Parathyroid adenoma (tissue), 2 donors: ENCODE measurements around the gene S100A13.

Source experiments
- H2AFZ ChIP-seq: fragments of 300-600 bp; sonication (generic); one replicate; pipeline ENCODE4 v1.7.0; 2017; ENCODE audit warnings: antibody characterized with exemption, mild to moderate bottlenecking
- H3K27ac ChIP-seq: fragments of 300-600 bp; sonication (generic); one replicate; pipeline ENCODE4 v1.7.0; 2017
- H3K27me3 ChIP-seq: fragments of 300-600 bp; sonication (generic); one replicate; pipeline ENCODE4 v1.7.0; 2017; ENCODE audit warnings: low read length; ENCODE audit not compliant: control insufficient read depth, insufficient read depth
- H3K36me3 ChIP-seq: fragments of 300-600 bp; sonication (generic); one replicate; pipeline ENCODE4 v1.7.0; 2017; ENCODE audit warnings: low read length; ENCODE audit not compliant: control insufficient read depth, insufficient read depth
- H3K4me1 ChIP-seq: fragments of 300-600 bp; sonication (generic); one replicate; pipeline ENCODE4 v1.7.0; 2017; ENCODE audit warnings: control low read depth
- H3K4me2 ChIP-seq: fragments of 300-600 bp; sonication (generic); one replicate; pipeline ENCODE4 v1.7.0; 2017; ENCODE audit warnings: low read length
- H3K4me3 ChIP-seq: fragments of 300-600 bp; sonication (generic); one replicate; pipeline ENCODE4 v1.7.0; 2017; ENCODE audit warnings: low read depth, low read length
- H3K79me2 ChIP-seq: fragments of 300-600 bp; sonication (generic); one replicate; pipeline ENCODE4 v1.7.0; 2017; ENCODE audit warnings: control low read depth
- H3K9ac ChIP-seq: fragments of 300-600 bp; sonication (generic); one replicate; pipeline ENCODE4 v1.7.0; 2017; ENCODE audit warnings: mild to moderate bottlenecking
- H3K9me3 ChIP-seq: fragments of 300-600 bp; sonication (generic); one replicate; pipeline ENCODE4 v1.7.0; 2017; ENCODE audit warnings: low read length; ENCODE audit not compliant: control insufficient read depth
- CTCF ChIP-seq: fragments of 300-600 bp; sonication (generic); IDR thresholded peaks from one replicate; pipeline ENCODE4 v1.7.0; 2017; ENCODE audit warnings: antibody characterized with exemption, mild to moderate bottlenecking
- donor health status: primary hyperparathyroidism.

The S100A13 gene

DNA sequence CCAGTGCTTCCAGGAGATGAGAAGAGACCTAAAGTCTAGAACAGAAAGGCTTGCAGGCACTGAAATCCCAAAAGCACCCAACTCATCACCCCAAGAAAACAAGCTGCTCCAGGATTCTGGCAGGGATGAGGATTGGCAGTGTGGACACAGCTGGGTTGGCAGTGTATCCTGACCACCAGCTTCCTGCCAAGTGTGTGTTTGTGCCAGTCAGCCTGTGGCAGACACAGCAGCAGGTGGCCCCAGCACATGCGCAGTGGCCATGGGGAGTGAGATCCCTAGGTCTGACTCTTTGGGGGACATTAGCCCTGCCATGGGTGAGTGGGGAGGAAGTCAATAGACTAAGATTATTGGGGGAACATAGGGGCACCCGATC lies 22.5 kb upstream of the S100A13 start:
- no peaks in the 10 kb centered on the region for H3K79me2 ChIP-seq
- H3K36me3 ChIP-seq: no peaks in the 10 kb centered on the region
- peaks cover 5% of the 10 kb centered on the region for H3K4me1 ChIP-seq
- H3K9me3 ChIP-seq: no peaks in the 10 kb centered on the region
- no peak overlapping the region for H3K9ac ChIP-seq
- H3K4me2 ChIP-seq: no peak overlapping the region
- no peaks in the 10 kb centered on the region for H3K27me3 ChIP-seq
- no peak overlapping the region for H3K4me3 ChIP-seq
- H2AFZ ChIP-seq: peak overlapping the region; percentile 46
- peak overlapping the region; percentile 21 for H3K27ac ChIP-seq
- TF ChIP-seq CTCF: no peak

DNA sequence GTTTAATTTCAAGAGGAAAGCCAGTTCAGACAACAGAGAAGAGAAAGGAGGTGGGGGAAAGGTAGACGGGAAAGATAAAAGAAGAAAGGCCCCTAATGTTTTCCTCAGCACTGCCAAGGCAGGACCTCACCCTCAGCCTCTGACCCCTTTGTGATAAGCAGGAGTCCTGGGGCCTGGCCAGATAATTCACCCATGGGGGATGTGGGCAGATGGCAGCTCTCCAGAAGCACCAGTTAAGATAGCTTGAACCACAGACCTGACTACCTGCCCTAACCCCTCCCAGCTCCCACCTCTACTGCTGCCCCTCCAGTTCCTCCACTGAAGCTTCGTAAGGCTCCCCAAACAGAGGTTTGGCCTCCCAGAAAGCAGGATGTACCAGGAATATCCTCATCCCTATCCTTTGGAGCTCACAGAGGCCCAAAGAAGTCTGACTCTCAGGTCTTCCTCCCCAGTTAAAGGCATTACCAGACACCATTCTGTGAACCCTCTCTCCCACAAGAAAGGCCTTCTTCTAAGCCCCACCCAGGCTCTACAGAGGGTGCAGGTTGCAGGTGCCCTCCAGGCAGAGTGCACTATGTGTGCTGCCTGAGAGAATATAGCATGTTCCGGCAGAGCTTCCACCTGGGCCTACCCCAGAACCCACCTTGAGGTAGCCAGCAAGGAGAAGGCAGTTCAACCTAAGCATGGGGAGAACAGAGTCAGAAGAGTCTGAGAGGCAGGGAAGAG lies 22.0 kb upstream of the S100A13 start:
- Histone ChIP-seq H3K9me3 (no peaks in the 10 kb centered on the region), H2AFZ (peak overlapping the region; percentile 46), H3K27me3 (no peaks in the 10 kb centered on the region), H3K79me2 (no peaks in the 10 kb centered on the region), H3K9ac (no peak overlapping the region), H3K36me3 (no peaks in the 10 kb centered on the region), H3K27ac (peak overlapping the region; percentile 21), H3K4me1 (peaks cover 5% of the 10 kb centered on the region), H3K4me2 (no peak overlapping the region), H3K4me3 (no peak overlapping the region)
- no peak for TF ChIP-seq CTCF

DNA sequence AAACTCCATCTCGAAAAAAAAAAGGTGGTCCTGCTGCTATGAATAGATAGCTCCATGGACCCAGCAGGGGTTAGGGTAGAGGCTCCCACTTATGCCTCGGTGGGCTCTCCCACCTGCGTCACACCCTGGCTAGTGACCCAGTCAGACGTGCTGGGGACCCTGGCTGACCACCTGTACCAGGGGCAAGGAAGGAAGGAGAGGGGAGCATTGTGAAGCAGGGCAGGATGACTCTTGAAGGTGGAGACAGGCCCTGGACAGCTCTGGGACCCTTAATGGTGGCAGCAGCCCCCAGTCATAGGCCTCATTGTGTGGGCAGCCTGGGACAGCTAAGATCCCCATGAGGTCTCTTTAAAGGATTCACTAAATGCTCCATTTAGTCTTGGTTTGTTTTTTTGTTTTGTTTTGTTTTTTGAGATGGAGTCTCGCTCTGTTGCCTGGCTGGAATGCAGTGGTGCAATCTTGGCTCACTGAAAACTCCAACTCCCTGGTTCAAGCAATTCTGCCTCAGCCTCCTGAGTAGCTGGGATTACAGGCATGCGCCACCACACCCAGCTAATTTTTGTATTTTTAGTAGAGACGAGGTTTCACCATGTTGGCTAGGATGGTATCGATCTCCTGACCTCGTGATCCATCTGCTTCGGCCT lies 20.8 kb upstream of the S100A13 start:
- no peaks in the 10 kb centered on the region for H3K27me3 ChIP-seq
- H2AFZ ChIP-seq: no peak overlapping the region
- H3K4me3 ChIP-seq: no peak overlapping the region
- no peaks in the 10 kb centered on the region for H3K79me2 ChIP-seq
- H3K9me3 ChIP-seq: no peaks in the 10 kb centered on the region
- H3K4me1 ChIP-seq: peaks cover 5% of the 10 kb centered on the region
- H3K4me2 ChIP-seq: no peak overlapping the region
- H3K36me3 ChIP-seq: no peaks in the 10 kb centered on the region
- TF ChIP-seq CTCF: no peak
- H3K27ac ChIP-seq: peak overlapping the region; percentile 56
- H3K9ac ChIP-seq: no peak overlapping the region

- no peak for TF ChIP-seq CTCF
- Histone ChIP-seq H3K4me1 (peaks cover 5% of the 10 kb centered on the region), H3K9me3 (no peaks in the 10 kb centered on the region), H3K4me3 (no peak overlapping the region), H3K79me2 (no peaks in the 10 kb centered on the region), H3K4me2 (no peak overlapping the region), H3K27ac (peak overlapping the region; percentile 56), H2AFZ (no peak overlapping the region), H3K36me3 (no peaks in the 10 kb centered on the region), H3K27me3 (no peaks in the 10 kb centered on the region), H3K9ac (no peak overlapping the region)
Measured at GRCh38 chr1:153647346-153647714, 20.0 kb upstream of the S100A13 start.
